Spleen (tissue), 11 donors: ENCODE results near the gene EFCC1. TPM values are rescaled to one million over a fixed set of nuclear protein-coding genes. Genes with fewer than 3 reads are reported as not detected.
A peak's percentile ranks its signal among the peaks of the same experiment; 100 is the strongest.

Source experiments
- DNase-seq: peaks from one replicate; pipeline ENCODE4 v3.0.0-alpha.2; 2020
- H3K27ac ChIP-seq, 8 donors: fragments of 200-600 bp; sonication (generic) in 7 of 8; 1 replicate in 4 of 8; 2 replicates in 4 of 8; pipeline versions ENCODE4 v1.5.0 to v1.8.0; 2016 to 2021; ENCODE audit warnings: inconsistent platforms in 4 of 8, mild to moderate bottlenecking in 4 of 8, moderate library complexity in 1 of 8
- H3K27me3 ChIP-seq, 7 donors: fragments of 200-600 bp; sonication (generic) in 6 of 7; replicated peaks in 1 of 7; 1 replicate in 4 of 7; 2 replicates in 3 of 7; pipeline versions ENCODE4 v1.5.0 to v1.8.0; 2016 to 2021; ENCODE audit warnings: inconsistent platforms in 3 of 7, mild to moderate bottlenecking in 1 of 7
- H3K36me3 ChIP-seq, 6 donors: fragments of 200-600 bp; sonication (generic) in 5 of 6; 1 replicate in 4 of 6; 2 replicates in 2 of 6; pipeline versions ENCODE4 v1.5.0 to v1.8.0; 2016 to 2021; ENCODE audit warnings: inconsistent platforms in 2 of 6
- H3K4me1 ChIP-seq, 6 donors: fragments of 200-600 bp; sonication (generic) in 5 of 6; 1 replicate in 3 of 6; 2 replicates in 3 of 6; pipeline versions ENCODE4 v1.5.0 to v1.8.0; 2016 to 2021; ENCODE audit warnings: inconsistent platforms in 3 of 6
- H3K4me3 ChIP-seq, 8 donors: fragments of 200-600 bp; sonication (generic) in 7 of 8; 1 replicate in 4 of 8; 2 replicates in 4 of 8; pipeline versions ENCODE4 v1.5.0 to v1.8.0; 2016 to 2021; ENCODE audit warnings: inconsistent platforms in 4 of 8, mild to moderate bottlenecking in 4 of 8, moderate library complexity in 2 of 8
- H3K9me3 ChIP-seq, 8 donors: fragments of 200-600 bp; sonication (generic) in 7 of 8; 1 replicate in 4 of 8; 2 replicates in 4 of 8; pipeline versions ENCODE4 v1.5.0 to v1.8.0; 2016 to 2021; ENCODE audit warnings: inconsistent platforms in 4 of 8
- CTCF ChIP-seq, 11 experiments: fragments of 200-600 bp in 7 of 11; fragments of 450-650 bp in 4 of 11; sonication (generic) in 4 of 11; IDR thresholded peaks in 8 of 11; conservative IDR thresholded peaks in 3 of 11; 1 replicate in 7 of 11; 2 replicates in 4 of 11; pipeline versions ENCODE4 v1.4.0 to v1.8.0; 2016 to 2021; ENCODE audit warnings: antibody characterized with exemption in 11 of 11, inconsistent platforms in 4 of 11, mild to moderate bottlenecking in 1 of 11
- POLR2A ChIP-seq, 3 donors: fragments of 450-650 bp; IDR thresholded peaks; one replicate each; pipeline ENCODE4 v1.5.1; 2017; ENCODE audit warnings: antibody characterized with exemption in 3 of 3, mild to moderate bottlenecking in 1 of 3
- POLR2AphosphoS5 ChIP-seq, 3 donors: sonication (generic); formaldehyde crosslinking; IDR thresholded peaks; one replicate each; pipeline ENCODE4 v1.5.1; 2017; ENCODE audit warnings: antibody characterized with exemption in 3 of 3
- WGBS, 5 donors: extraction: QIAGEN DNeasy Blood & Tissue Kit in 3 of 5; methylation state at CpG; one replicate each; pipeline versions ENCODE4 v1.1.5 to v1.1.7; 2013 to 2018; 5-methylcytosine and 5-hydroxymethylcytosine counted together
- intact Hi-C: fragments of 100-400 bp; cut with DNase I; formaldehyde crosslinking; loops from one replicate; pipeline ENCODE4 v1.15.0; 2023; ENCODE audit warnings: low total_unique reads
- polyA plus RNA-seq, 3 donors: library from polyadenylated mRNA; stranded (reverse); fragments of 200-250 nt; gene quantifications; one replicate each; pipeline ENCODE4 v1.2.1, GENCODE V29; 2013
- total RNA-seq, 7 donors: library from RNA; depleted of rRNA in 3 of 7; stranded (reverse); fragments of >200 nt in 3 of 7; fragmentation: NEBNext Ultra II Directional in 4 of 7; extraction: Animal tissue kit (Norgen Biotek cat#: 25700) in 4 of 7; gene quantifications; one replicate each; pipeline versions ENCODE4 v1.1.0 to v1.2.1, GENCODE V29; 2016 to 2021
- donor health status: healthy with polysubstance abuse.
- donor health status: DM: no; HTN: no; CAD: no; lungs with moderate emphysema.
- donor health status: DM: no; HTN: no; CAD: no.
- donor health status: Bipolar disorder and iron deficiency.
- donor health status: healthy.
- donor health status: DM: no; HTN: no; CAD: no.
- donor health status: DM: yes; HTN: yes; CAD: no.

EFCC1 gene
- total and polyA plus RNA-seq, 10 donors: 2.0 to 11.2 (median 8.1) TPM

GRCh38 chr3:129001806-129002572, 885 bp downstream of the EFCC1 start:
- Histone ChIP-seq H3K4me3 (peak overlapping the region; percentile 55 to 81 (median 63)), H3K27ac (peak overlapping the region in 7 of 8 donors; percentile 75 to 89 (median 82)), H3K36me3 (no peaks in the 10 kb centered on the region), H3K27me3 (peaks cover 0 to 54% (median 31%) of the 10 kb centered on the region in 7 donors), H3K4me1 (peaks cover 24 to 71% (median 61%) of the 10 kb centered on the region in 6 donors), H3K9me3 (no peaks in the 10 kb centered on the region)
- DNase-seq: no peak
- WGBS, 5 donors: 1 to 7% (median 1%) methylated on average over 14 to 81 of the region's 81 CpGs
- intact Hi-C loops: no loop called here
- no peak for TF ChIP-seq POLR2A (IDR thresholded peaks at IDR 0.05)
- TF ChIP-seq CTCF (IDR thresholded peaks at IDR 0.05 in 8 of 11, conservative IDR thresholded peaks at IDR 0.05 in 3 of 11): no peak
- TF ChIP-seq POLR2AphosphoS5 (IDR thresholded peaks at IDR 0.05): no peak

GRCh38 chr3:129002573-129003569, 1.8 kb downstream of the EFCC1 start:
- Histone ChIP-seq H3K36me3 (no peaks in the 10 kb centered on the region), H3K27me3 (peaks cover 0 to 53% (median 31%) of the 10 kb centered on the region in 7 donors), H3K9me3 (no peaks in the 10 kb centered on the region), H3K4me3 (peak overlapping the region in 7 of 8 donors; percentile 55 to 81 (median 64)), H3K4me1 (peaks cover 28 to 80% (median 64%) of the 10 kb centered on the region in 6 donors), H3K27ac (peak overlapping the region in 1 of 8 donors; percentile 11)
- 51 to 69% (median 60%) methylated on average over 28 of the region's 28 CpGs for WGBS, 5 donors
- intact Hi-C loops: no loop called here
- no peak for TF ChIP-seq POLR2A (IDR thresholded peaks at IDR 0.05)
- no peak for TF ChIP-seq CTCF (IDR thresholded peaks at IDR 0.05 in 8 of 11, conservative IDR thresholded peaks at IDR 0.05 in 3 of 11)
- TF ChIP-seq POLR2AphosphoS5 (IDR thresholded peaks at IDR 0.05): no peak
- no peak for DNase-seq

- Histone ChIP-seq H3K4me1 (peaks cover 28 to 85% (median 65%) of the 10 kb centered on the region in 6 donors), H3K27me3 (peaks cover 0 to 53% (median 31%) of the 10 kb centered on the region in 7 donors), H3K4me3 (peak overlapping the region in 7 of 8 donors; percentile 12 to 81 (median 23)), H3K27ac (peak overlapping the region in 1 of 8 donors; percentile 11), H3K36me3 (no peaks in the 10 kb centered on the region), H3K9me3 (no peaks in the 10 kb centered on the region)
- DNase-seq: peak; percentile 86
- TF ChIP-seq POLR2A (IDR thresholded peaks at IDR 0.05) (no peak), CTCF (IDR thresholded peaks at IDR 0.05 in 8 of 11, conservative IDR thresholded peaks at IDR 0.05 in 3 of 11) (peak in 3 of 11 experiments; percentile 13 to 42 (median 26)), POLR2AphosphoS5 (IDR thresholded peaks at IDR 0.05) (peak in 1 of 3 donors; percentile 17)
- 7 to 40% (median 23%) methylated on average over 38 to 55 of the region's 55 CpGs for WGBS, 5 donors
- intact Hi-C loops: no loop called here
Measured at GRCh38 chr3:129003578-129004112, 2.5 kb downstream of the EFCC1 start.
